ENCODE data around the gene MTHFD2L. TPM values are rescaled to one million over a fixed set of nuclear protein-coding genes. Genes with fewer than 3 reads are reported as not detected.

MTHFD2L gene
- total and polyA plus RNA-seq, 2 of the 8 experiments (the other 6 are each of a cell fraction or from before 2014, with no cell fraction given): 5.4 to 15.0 TPM

- Histone ChIP-seq H3K4me1 (replicated peaks in 1 of 4; ENCODE audit: control insufficient read depth in 3 of 4, insufficient read depth in 4 of 4, low read length in 3 of 4) (no peaks in the 10 kb centered on the region), H3K79me2 (ENCODE audit: control insufficient read depth in 1 of 2, insufficient read depth in 2 of 2, low read length in 2 of 2) (no peaks in the 10 kb centered on the region), H2BK5ac (ENCODE audit: low read depth, low read length) (no peak overlapping the region), H3K27me3 (replicated peaks in 1 of 4; ENCODE audit: control insufficient read depth in 3 of 4, extremely low read depth in 1 of 4, insufficient read depth in 3 of 4, low read length in 3 of 4) (no peaks in the 10 kb centered on the region), H3K4me3 (ENCODE audit: extremely low read depth in 1 of 4, insufficient read depth in 2 of 4, low read depth in 3 of 4, low read length in 4 of 4) (no peak overlapping the region), H4K5ac (ENCODE audit: insufficient read length, low read depth, low read length) (no peak overlapping the region), H4K8ac (ENCODE audit: extremely low read depth, insufficient read depth, low read length) (no peak overlapping the region), H3K27ac (ENCODE audit: low read depth, low read length) (no peak overlapping the region), H2BK20ac (ENCODE audit: low read length) (no peak overlapping the region), H3K56ac (replicated peaks; ENCODE audit: insufficient read length, low read depth, low read length) (no peak overlapping the region), H2BK15ac (ENCODE audit: low read length) (no peak overlapping the region), H3K4ac (replicated peaks; ENCODE audit: insufficient read length, low read depth, low read length) (no peak overlapping the region), H2BK120ac (replicated peaks; ENCODE audit: low read depth, low read length) (no peak overlapping the region), H3K9ac (replicated peaks in 1 of 4; ENCODE audit: extremely low read depth in 1 of 4, low read depth in 3 of 4, low read length in 3 of 4) (no peak overlapping the region), H3K36me3 (ENCODE audit: control insufficient read depth in 2 of 4, insufficient read depth in 4 of 4, low read length in 3 of 4) (no peaks in the 10 kb centered on the region), H4K20me1 (replicated peaks in 1 of 2; ENCODE audit: control insufficient read depth in 1 of 2, insufficient read depth in 2 of 2, low read length in 2 of 2) (no peaks in the 10 kb centered on the region), H2BK12ac (ENCODE audit: low read depth, low read length) (no peak overlapping the region), H3K79me1 (ENCODE audit: low read depth, low read length) (no peaks in the 10 kb centered on the region), H3K18ac (ENCODE audit: extremely low read depth, low read length) (no peak overlapping the region), H2AFZ (ENCODE audit: low read length) (no peak overlapping the region), H3K4me2 (ENCODE audit: insufficient read depth in 1 of 2, low read depth in 2 of 2, low read length in 2 of 2) (no peak overlapping the region), H2AK5ac (ENCODE audit: low read depth, low read length) (no peak overlapping the region), H3K14ac (ENCODE audit: insufficient read length) (no peak overlapping the region), H3K23ac (ENCODE audit: insufficient read length) (no peak overlapping the region), H3K9me3 (ENCODE audit: insufficient read depth in 2 of 2, low read depth in 1 of 2, low read length in 1 of 2) (no peaks in the 10 kb centered on the region), H4K91ac (replicated peaks; ENCODE audit: insufficient read length, low read length) (no peak overlapping the region), H3K23me2 (ENCODE audit: low read depth, low read length) (no peaks in the 10 kb centered on the region)
- POLR2A ChIA-PET (ENCODE audit: partially characterized antibody): no interaction called here
- CTCF ChIA-PET (ENCODE audit: partially characterized antibody): interaction anchor here (0.6 to 4.0 kb wide), 12 partner anchors 15 to 577 kb away, joined by 3 to 28 read pairs (median 4); partner anchors contain the start of gene EPGN
- 87% methylated on average over 7 of the region's 7 CpGs; no CpG with 5 or more reads in 1 of the 2 experiments for WGBS, 2 experiments (ENCODE audit: extremely low coverage in 1 of 2, insufficient coverage in 1 of 2, insufficient read length in 1 of 2, insufficient replicate concordance in 2 of 2, low coverage in 1 of 2, low lambda C conversion rate in 2 of 2, missing lambda C conversion rate in 1 of 2)
- no peak for FAIRE-seq
- TF ChIP-seq SIRT6 (IDR thresholded peaks at IDR 0.05; ENCODE audit: low read length): no peak
- TF ChIP-seq BACH1 (IDR thresholded peaks at IDR 0.05; ENCODE audit: low read length): no peak
- TF ChIP-seq SIN3A (conservative IDR thresholded peaks at IDR 0.05 in 1 of 2, IDR thresholded peaks at IDR 0.05 in 1 of 2; ENCODE audit: low read depth in 1 of 2, low read length in 2 of 2): no peak
- no peak for TF ChIP-seq ATF3 (IDR thresholded peaks at IDR 0.05; ENCODE audit: insufficient read depth, low read depth, low read length)
- TF ChIP-seq YY1 (IDR thresholded peaks at IDR 0.05; ENCODE audit: low read depth, low read length): no peak
- no peak for DNase-seq (ENCODE audit: low read depth in 1 of 2, low spot score in 2 of 2)
Observed at GRCh38 chr4:74230902-74231499, 73.1 kb downstream of the MTHFD2L start.

Data from H1 (cell line).